ENCODE data around the gene HHLA2. TPM values are rescaled to one million over a fixed set of nuclear protein-coding genes. Genes with fewer than 3 reads are reported as not detected.

HHLA2 gene
- total and polyA plus RNA-seq, 2 of the 8 experiments (the other 6 are each of a cell fraction or from before 2014, with no cell fraction given): not detected

GRCh38 chr3:108322352-108322751, 26.0 kb downstream of the HHLA2 start:
- Histone ChIP-seq H3K27ac (ENCODE audit: low read depth, low read length) (no peak overlapping the region), H3K23ac (ENCODE audit: insufficient read length) (no peak overlapping the region), H3K23me2 (ENCODE audit: low read depth, low read length) (no peaks in the 10 kb centered on the region), H3K56ac (replicated peaks; ENCODE audit: insufficient read length, low read depth, low read length) (no peak overlapping the region), H2BK12ac (ENCODE audit: low read depth, low read length) (no peak overlapping the region), H3K36me3 (ENCODE audit: control insufficient read depth in 2 of 4, insufficient read depth in 4 of 4, low read length in 3 of 4) (no peaks in the 10 kb centered on the region), H3K9me3 (ENCODE audit: insufficient read depth in 2 of 2, low read depth in 1 of 2, low read length in 1 of 2) (no peaks in the 10 kb centered on the region), H3K14ac (ENCODE audit: insufficient read length) (no peak overlapping the region), H3K18ac (ENCODE audit: extremely low read depth, low read length) (no peak overlapping the region), H3K4me1 (replicated peaks in 1 of 4; ENCODE audit: control insufficient read depth in 3 of 4, insufficient read depth in 4 of 4, low read length in 3 of 4) (peaks cover 0 to 4% (median 1%) of the 10 kb centered on the region in 4 experiments; a peak in 2 of 7 replicates), H3K79me2 (ENCODE audit: control insufficient read depth in 1 of 2, insufficient read depth in 2 of 2, low read length in 2 of 2) (no peaks in the 10 kb centered on the region), H2AFZ (ENCODE audit: low read length) (peak overlapping the region; percentile 67; the same call in 1 of the 2 replicates), H2BK20ac (ENCODE audit: low read length) (no peak overlapping the region), H3K4me2 (ENCODE audit: insufficient read depth in 1 of 2, low read depth in 2 of 2, low read length in 2 of 2) (no peak overlapping the region), H3K27me3 (replicated peaks in 1 of 4; ENCODE audit: control insufficient read depth in 3 of 4, extremely low read depth in 1 of 4, insufficient read depth in 3 of 4, low read length in 3 of 4) (no peaks in the 10 kb centered on the region), H3K9ac (replicated peaks in 1 of 4; ENCODE audit: extremely low read depth in 1 of 4, low read depth in 3 of 4, low read length in 3 of 4) (no peak overlapping the region), H3K79me1 (ENCODE audit: low read depth, low read length) (no peaks in the 10 kb centered on the region), H4K91ac (replicated peaks; ENCODE audit: insufficient read length, low read length) (no peak overlapping the region), H2BK15ac (ENCODE audit: low read length) (no peak overlapping the region), H2BK120ac (replicated peaks; ENCODE audit: low read depth, low read length) (no peak overlapping the region), H4K5ac (ENCODE audit: insufficient read length, low read depth, low read length) (no peak overlapping the region), H4K20me1 (replicated peaks in 1 of 2; ENCODE audit: control insufficient read depth in 1 of 2, insufficient read depth in 2 of 2, low read length in 2 of 2) (no peaks in the 10 kb centered on the region), H2BK5ac (ENCODE audit: low read depth, low read length) (no peak overlapping the region), H2AK5ac (ENCODE audit: low read depth, low read length) (no peak overlapping the region), H3K4ac (replicated peaks; ENCODE audit: insufficient read length, low read depth, low read length) (no peak overlapping the region), H4K8ac (ENCODE audit: extremely low read depth, insufficient read depth, low read length) (no peak overlapping the region), H3K4me3 (ENCODE audit: extremely low read depth in 1 of 4, insufficient read depth in 2 of 4, low read depth in 3 of 4, low read length in 4 of 4) (no peak overlapping the region)
- 92% methylated on average over 4 of the region's 4 CpGs; no CpG with 5 or more reads in 1 of the 2 experiments for WGBS, 2 experiments (ENCODE audit: extremely low coverage in 1 of 2, insufficient coverage in 1 of 2, insufficient read length in 1 of 2, insufficient replicate concordance in 2 of 2, low coverage in 1 of 2, low lambda C conversion rate in 2 of 2, missing lambda C conversion rate in 1 of 2)
- TF ChIP-seq RAD21 (IDR thresholded peaks at IDR 0.05 in 1 of 2, conservative IDR thresholded peaks at IDR 0.05 in 1 of 2; ENCODE audit: low read depth in 2 of 2, low read length in 2 of 2) (peak; percentile 35 to 48; a peak in 3 of 4 replicates), CTCF (IDR thresholded peaks at IDR 0.05; ENCODE audit: control extremely low read depth in 1 of 3, insufficient read depth in 1 of 3, low read depth in 1 of 3, low read length in 3 of 3) (peak in 1 of 3 experiments; percentile 24; a peak in 1 of 4 replicates), POLR2A (IDR thresholded peaks at IDR 0.05; ENCODE audit: control extremely low read depth in 1 of 2, low read depth in 2 of 2, low read length in 2 of 2) (no peak)
- DNase-seq (ENCODE audit: low read depth in 1 of 2, low spot score in 2 of 2): no peak
- POLR2A ChIA-PET (ENCODE audit: partially characterized antibody): interaction anchor here (0.7 kb wide), 1 partner anchor 29 kb away, joined by 3 read pairs; no protein-coding TSS in a partner anchor
- CTCF ChIA-PET (ENCODE audit: partially characterized antibody): interaction anchor here (0.9 to 1.7 kb wide), 5 partner anchors 19 to 503 kb away, joined by 3 to 4 read pairs (median 3); no protein-coding TSS in a partner anchor
- no peak for FAIRE-seq
